HUDEP-2 (cell line): ENCODE data around the gene FANCM.
A peak's percentile ranks its signal among the peaks of the same experiment; 100 is the strongest.
"Not testable (repeated sequence)": the region's sequence is repeated elsewhere in the genome, so short reads cannot be mapped to it uniquely, and the experiment has no call there.

Source experiments
- DNase-seq, 76 experiments: peaks; one replicate each; lab custom pipeline; 2025; ENCODE audit not compliant: unreplicated experiment in 76 of 76; lab: John Stamatoyannopoulos, UW

Gene FANCM

GRCh38 chr14:45214341-45214740, 78.6 kb downstream of the FANCM start:
- not testable (repeated sequence) for DNase-seq

- no peak for DNase-seq
Observed at GRCh38 chr14:45222485-45223262, 86.9 kb downstream of the FANCM start.

GRCh38 chr14:45227566-45227965, 91.8 kb downstream of the FANCM start:
- DNase-seq, result no peak

GRCh38 chr14:45238988-45239387, 103.3 kb downstream of the FANCM start:
- DNase-seq, result no peak

- DNase-seq, result no peak
Observed at GRCh38 chr14:45242706-45243105, 107.0 kb downstream of the FANCM start.

GRCh38 chr14:45246151-45246550, 110.4 kb downstream of the FANCM start:
- DNase-seq, result no peak

- no peak for DNase-seq
Observed at GRCh38 chr14:45246691-45247090, 111.0 kb downstream of the FANCM start.

GRCh38 chr14:45247427-45247826, 111.7 kb downstream of the FANCM start:
- peak in 2 of 76 experiments; percentile 3 for DNase-seq

GRCh38 chr14:45249856-45250575, 114.3 kb downstream of the FANCM start:
- DNase-seq, result peak in 30 of 76 experiments; percentile 11 to 69 (median 32)
